Rectal smooth muscle tissue (tissue), 1 donor: Measurements from ENCODE around the gene CFAP410.
"Not testable (repeated sequence)": the region's sequence is repeated elsewhere in the genome, so short reads cannot be mapped to it uniquely, and the experiment has no call there.

ENCODE experiments used
- H3K27ac ChIP-seq: one replicate; pipeline ENCODE4 v1.7.0; 2013; ENCODE audit warnings: low read depth, low read length, inconsistent platforms
- H3K27me3 ChIP-seq: one replicate; pipeline ENCODE4 v1.7.0; 2013; ENCODE audit warnings: low read length; ENCODE audit not compliant: control insufficient read depth, insufficient read depth
- H3K36me3 ChIP-seq: one replicate; pipeline ENCODE4 v1.7.0; 2013; ENCODE audit warnings: low read length; ENCODE audit not compliant: control insufficient read depth, insufficient read depth
- H3K4me1 ChIP-seq: one replicate; pipeline ENCODE4 v1.7.0; 2013; ENCODE audit warnings: low read length; ENCODE audit not compliant: control insufficient read depth, insufficient read depth
- H3K4me3 ChIP-seq: one replicate; pipeline ENCODE4 v1.7.0; 2013; ENCODE audit warnings: low read length
- H3K9ac ChIP-seq: one replicate; pipeline ENCODE4 v1.7.0; 2013; ENCODE audit warnings: low read length

CFAP410 gene

DNA sequence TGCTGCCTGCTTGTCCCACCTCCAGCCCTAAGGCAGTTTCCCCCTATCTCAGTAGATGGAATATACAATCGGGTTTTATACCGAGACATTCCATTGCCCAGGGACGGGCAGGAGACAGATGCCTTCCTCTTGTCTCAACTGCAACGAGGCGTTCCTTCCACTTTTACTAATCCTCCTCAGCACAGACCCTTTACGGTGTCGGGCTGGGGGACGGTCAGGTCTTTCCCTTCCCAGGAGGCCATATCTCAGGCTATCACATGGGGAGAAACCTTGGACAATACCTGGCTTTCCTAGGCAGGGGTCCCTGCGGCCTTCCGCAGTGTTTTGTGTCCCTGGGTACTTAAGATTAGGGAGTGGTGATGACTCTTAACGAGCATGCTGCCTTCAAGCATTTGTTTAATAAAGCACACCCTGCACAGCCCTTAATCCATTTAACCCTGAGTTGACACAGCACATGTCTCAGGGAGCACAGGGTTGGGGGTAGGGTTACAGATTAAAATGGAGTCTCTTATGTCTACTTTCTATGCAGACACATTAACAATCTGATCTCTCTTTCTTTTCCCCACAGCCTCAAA, 55.9 kb downstream of the CFAP410 start:
- H3K36me3 ChIP-seq, H3K27me3 ChIP-seq: not testable (repeated sequence)

DNA sequence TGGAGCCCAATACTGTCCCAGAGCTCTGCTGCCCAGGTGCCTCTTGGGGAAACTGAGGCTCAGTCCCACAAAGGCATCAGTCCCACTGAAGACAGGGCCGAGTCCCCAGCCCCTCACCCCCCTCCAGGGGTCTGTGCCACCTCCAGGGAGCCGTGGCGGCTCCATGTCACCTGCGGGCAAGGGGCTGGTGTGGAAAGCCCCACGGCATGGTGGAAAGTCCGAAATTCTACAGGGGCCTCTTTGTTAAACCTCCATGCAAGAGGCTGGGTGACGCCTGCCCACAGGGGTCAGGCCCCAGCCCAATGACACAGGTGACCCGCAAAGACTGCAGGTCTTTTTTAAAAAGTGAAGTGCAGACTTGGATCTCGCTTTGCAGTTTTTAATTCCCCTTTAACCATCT, 56.8 kb downstream of the CFAP410 start:
- no peaks in the 10 kb centered on the region for H3K36me3 ChIP-seq
- H3K4me3 ChIP-seq, result no peak overlapping the region
- H3K4me1 ChIP-seq, result no peaks in the 10 kb centered on the region
- no peak overlapping the region for H3K9ac ChIP-seq
- no peak overlapping the region for H3K27ac ChIP-seq
- H3K27me3 ChIP-seq, result no peaks in the 10 kb centered on the region

More for the DNA sequence above, 55.9 kb downstream of the CFAP410 start:
- H3K4me3 ChIP-seq, H3K4me1 ChIP-seq, H3K9ac ChIP-seq, H3K27ac ChIP-seq: not testable (repeated sequence)

DNA sequence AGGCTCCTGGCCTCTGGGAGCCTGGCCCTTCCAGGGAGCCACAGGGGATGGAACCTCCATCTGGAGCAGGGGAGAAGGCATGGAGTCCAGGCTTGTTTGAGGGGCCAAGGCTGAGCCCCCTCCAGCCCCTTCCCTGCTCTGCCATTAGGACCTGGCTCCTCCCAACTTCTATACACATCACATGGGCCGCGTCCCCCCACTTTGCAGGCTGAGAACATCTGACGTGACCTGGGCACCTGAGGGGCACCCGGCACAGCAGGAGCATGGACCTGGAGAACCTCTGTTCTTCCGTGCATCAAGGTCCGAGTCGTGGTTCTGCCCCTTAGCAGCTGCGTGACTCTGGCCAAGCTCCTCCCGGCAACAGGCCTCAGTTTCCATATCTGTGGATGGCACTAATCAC, 57.4 kb downstream of the CFAP410 start:
- H3K4me1 ChIP-seq, result no peaks in the 10 kb centered on the region
- H3K27ac ChIP-seq, result no peak overlapping the region
- no peak overlapping the region for H3K4me3 ChIP-seq
- H3K27me3 ChIP-seq, result no peaks in the 10 kb centered on the region
- H3K9ac ChIP-seq, result no peak overlapping the region
- H3K36me3 ChIP-seq, result no peaks in the 10 kb centered on the region

DNA sequence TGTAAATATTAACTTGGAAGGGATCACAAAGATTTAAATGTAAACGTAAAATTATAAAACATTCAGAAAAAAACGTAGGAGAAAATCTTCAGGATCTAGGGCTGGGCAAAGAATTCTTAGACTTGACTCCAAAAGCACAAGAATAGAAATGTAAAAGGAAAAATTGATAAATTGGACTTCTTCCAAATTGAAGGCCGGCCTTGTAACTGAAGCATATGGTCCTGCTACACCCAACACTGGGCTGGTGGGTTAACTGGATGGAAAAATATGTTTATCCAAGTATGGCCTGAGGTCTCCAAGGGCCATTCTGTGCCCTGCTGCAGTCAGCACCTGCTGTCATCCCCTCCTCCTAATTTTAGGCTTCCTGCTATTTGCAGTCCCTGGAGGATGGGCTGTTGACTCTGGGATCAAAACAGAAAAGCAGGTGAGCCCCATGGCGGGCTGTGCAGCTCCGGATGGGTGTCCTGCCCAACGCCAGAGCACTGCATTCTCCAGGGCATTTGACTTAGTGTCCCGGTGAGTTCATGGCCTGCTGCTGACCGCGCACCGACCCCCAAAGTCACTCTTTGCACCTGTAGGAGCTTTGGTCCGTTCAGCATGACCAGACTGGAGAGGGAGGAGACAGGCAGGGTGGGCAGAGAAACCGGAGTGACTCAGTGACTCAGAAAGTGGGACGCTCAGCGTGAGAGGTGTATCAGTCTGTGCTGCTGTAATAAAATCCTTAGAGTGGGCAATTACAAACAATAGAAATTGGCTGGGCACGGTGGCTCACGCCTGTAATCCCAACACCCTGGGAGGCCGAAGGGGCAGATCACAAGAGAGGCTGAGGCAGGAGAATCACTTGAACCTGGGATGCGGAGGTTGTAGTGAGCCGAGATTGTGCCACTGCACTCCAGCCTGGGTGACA, 59.6 kb downstream of the CFAP410 start:
- no peaks in the 10 kb centered on the region for H3K27me3 ChIP-seq
- no peak overlapping the region for H3K27ac ChIP-seq
- no peak overlapping the region for H3K9ac ChIP-seq
- H3K36me3 ChIP-seq, result no peaks in the 10 kb centered on the region
- H3K4me1 ChIP-seq, result no peaks in the 10 kb centered on the region
- no peak overlapping the region for H3K4me3 ChIP-seq
